Measurements from ENCODE around the gene PDE4D.
A peak's percentile ranks its signal among the peaks of the same experiment; 100 is the strongest.

Gene PDE4D

GRCh38 chr5:59838067-59838466 is 55.5 kb downstream of the PDE4D start:
- no peaks in the 10 kb centered on the region for H3K36me3 ChIP-seq (ENCODE audit: insufficient read depth, low read length)
- no peak overlapping the region for H3K4me3 ChIP-seq (ENCODE audit: low read length)
- H3K9me3 ChIP-seq (replicated peaks; ENCODE audit: low read length) = no peaks in the 10 kb centered on the region
- no peak overlapping the region for H3K9ac ChIP-seq (ENCODE audit: low read depth, low read length)
- H3K27me3 ChIP-seq (ENCODE audit: control insufficient read depth, insufficient read depth, low read length) = no peaks in the 10 kb centered on the region
- no peak overlapping the region for H3K4me2 ChIP-seq (ENCODE audit: low read length)
- H3K4me1 ChIP-seq (ENCODE audit: control insufficient read depth, insufficient read depth, low read length) = peaks cover 22% of the 10 kb centered on the region

DNA sequence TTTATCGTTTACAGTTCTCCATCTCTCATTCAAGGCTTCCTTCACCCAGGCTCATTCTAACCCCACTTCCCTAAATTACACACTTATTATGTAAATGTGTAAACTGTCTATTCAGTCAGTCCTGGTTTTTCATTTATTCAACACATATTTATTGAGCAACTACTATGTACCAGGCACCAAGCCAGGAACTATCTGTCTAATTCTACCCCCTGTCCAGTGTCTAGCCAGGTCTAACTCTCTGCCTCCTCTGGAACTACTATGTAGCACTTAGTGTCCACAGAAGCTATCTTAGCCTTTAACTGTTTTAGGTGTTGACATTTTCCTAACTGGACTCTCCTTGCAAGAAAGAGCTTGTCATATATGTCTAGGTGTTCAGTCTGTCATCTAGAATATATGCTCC is 56.5 kb downstream of the PDE4D start:
- no peaks in the 10 kb centered on the region for H3K36me3 ChIP-seq (ENCODE audit: insufficient read depth, low read length)
- H3K9ac ChIP-seq (ENCODE audit: low read depth, low read length) = no peak overlapping the region
- H3K4me3 ChIP-seq (ENCODE audit: low read length) = no peak overlapping the region
- H3K9me3 ChIP-seq (replicated peaks; ENCODE audit: low read length) = no peaks in the 10 kb centered on the region
- no peaks in the 10 kb centered on the region for H3K27me3 ChIP-seq (ENCODE audit: control insufficient read depth, insufficient read depth, low read length)
- H3K4me1 ChIP-seq (ENCODE audit: control insufficient read depth, insufficient read depth, low read length) = peaks cover 21% of the 10 kb centered on the region
- H3K4me2 ChIP-seq (ENCODE audit: low read length) = no peak overlapping the region

GRCh38 chr5:59835800-59836199 is 57.7 kb downstream of the PDE4D start:
- H3K27me3 ChIP-seq (ENCODE audit: control insufficient read depth, insufficient read depth, low read length) = no peaks in the 10 kb centered on the region
- no peak overlapping the region for H3K9ac ChIP-seq (ENCODE audit: low read depth, low read length)
- H3K4me3 ChIP-seq (ENCODE audit: low read length) = no peak overlapping the region
- H3K4me1 ChIP-seq (ENCODE audit: control insufficient read depth, insufficient read depth, low read length) = peaks cover 29% of the 10 kb centered on the region
- H3K36me3 ChIP-seq (ENCODE audit: insufficient read depth, low read length) = no peaks in the 10 kb centered on the region
- H3K4me2 ChIP-seq (ENCODE audit: low read length) = no peak overlapping the region
- H3K9me3 ChIP-seq (replicated peaks; ENCODE audit: low read length) = no peaks in the 10 kb centered on the region

DNA sequence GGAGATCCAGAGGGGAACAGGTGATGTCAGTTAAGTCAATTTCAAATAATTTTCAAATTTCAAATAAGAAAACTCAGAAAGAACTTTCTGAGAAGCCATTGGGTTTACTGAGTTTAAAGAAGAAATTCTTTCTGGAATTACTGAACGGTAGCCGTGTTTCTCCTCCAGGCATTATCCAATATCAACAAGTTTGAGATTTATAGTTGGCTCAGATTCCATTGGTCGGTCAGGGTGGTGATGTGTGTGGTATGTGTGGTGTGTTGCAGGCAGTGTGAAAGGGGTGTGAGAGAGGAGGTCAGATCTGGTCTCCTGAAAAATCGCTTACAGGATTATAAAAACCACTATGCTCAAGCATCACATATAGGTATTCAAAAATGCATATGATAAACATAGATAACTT is 60.1 kb downstream of the PDE4D start:
- H3K9me3 ChIP-seq (replicated peaks; ENCODE audit: low read length) = no peaks in the 10 kb centered on the region
- H3K27me3 ChIP-seq (ENCODE audit: control insufficient read depth, insufficient read depth, low read length) = no peaks in the 10 kb centered on the region
- no peak overlapping the region for H3K9ac ChIP-seq (ENCODE audit: low read depth, low read length)
- peaks cover 36% of the 10 kb centered on the region for H3K4me1 ChIP-seq (ENCODE audit: control insufficient read depth, insufficient read depth, low read length)
- H3K36me3 ChIP-seq (ENCODE audit: insufficient read depth, low read length) = no peaks in the 10 kb centered on the region
- H3K4me2 ChIP-seq (ENCODE audit: low read length) = no peak overlapping the region
- no peak overlapping the region for H3K4me3 ChIP-seq (ENCODE audit: low read length)

- no peak overlapping the region for H3K4me3 ChIP-seq (ENCODE audit: low read length)
- H3K9ac ChIP-seq (ENCODE audit: low read depth, low read length) = no peak overlapping the region
- H3K36me3 ChIP-seq (ENCODE audit: insufficient read depth, low read length) = no peaks in the 10 kb centered on the region
- H3K4me2 ChIP-seq (ENCODE audit: low read length) = no peak overlapping the region
- H3K4me1 ChIP-seq (ENCODE audit: control insufficient read depth, insufficient read depth, low read length) = peaks cover 38% of the 10 kb centered on the region
- H3K27me3 ChIP-seq (ENCODE audit: control insufficient read depth, insufficient read depth, low read length) = no peaks in the 10 kb centered on the region
- no peaks in the 10 kb centered on the region for H3K9me3 ChIP-seq (replicated peaks; ENCODE audit: low read length)
Measured at GRCh38 chr5:59832577-59833301, 60.8 kb downstream of the PDE4D start.

DNA sequence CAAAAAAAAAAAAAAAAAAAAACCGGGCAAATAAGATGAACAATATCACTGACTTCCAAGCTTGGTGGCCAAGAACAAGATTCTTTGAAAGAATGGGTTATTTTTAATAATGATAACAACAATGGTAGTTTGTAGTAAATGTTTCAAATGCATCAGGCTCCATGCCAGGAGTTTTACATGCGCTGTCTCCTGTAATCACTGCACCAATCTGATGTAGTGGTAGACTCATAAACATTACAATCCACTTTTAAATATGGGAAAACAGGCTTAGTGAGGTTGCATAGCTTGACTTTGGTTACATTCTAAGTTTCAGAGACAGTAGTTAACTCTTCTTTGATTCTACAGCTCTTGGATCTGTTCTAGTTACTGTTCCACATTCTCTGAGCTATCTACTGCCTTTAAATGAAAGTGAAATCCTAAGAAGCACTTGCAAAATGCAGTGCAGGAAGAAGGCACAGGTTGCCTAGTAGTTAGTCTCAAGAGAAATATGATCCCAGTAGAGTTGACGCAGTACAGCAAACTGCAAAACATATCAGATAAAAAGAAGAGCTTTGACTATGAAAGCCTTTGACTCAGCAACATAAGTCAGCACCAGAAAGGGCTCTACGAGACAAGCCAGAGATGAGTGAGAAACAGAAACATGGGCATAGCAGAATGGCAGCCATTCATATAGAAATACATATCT is 62.1 kb downstream of the PDE4D start:
- Histone ChIP-seq H3K36me3 (ENCODE audit: insufficient read depth, low read length) (no peaks in the 10 kb centered on the region), H3K27me3 (ENCODE audit: control insufficient read depth, insufficient read depth, low read length) (no peaks in the 10 kb centered on the region), H3K4me2 (ENCODE audit: low read length) (no peak overlapping the region), H3K4me3 (ENCODE audit: low read length) (no peak overlapping the region), H3K4me1 (ENCODE audit: control insufficient read depth, insufficient read depth, low read length) (peaks cover 38% of the 10 kb centered on the region), H3K9me3 (replicated peaks; ENCODE audit: low read length) (no peaks in the 10 kb centered on the region), H3K9ac (ENCODE audit: low read depth, low read length) (no peak overlapping the region)

DNA sequence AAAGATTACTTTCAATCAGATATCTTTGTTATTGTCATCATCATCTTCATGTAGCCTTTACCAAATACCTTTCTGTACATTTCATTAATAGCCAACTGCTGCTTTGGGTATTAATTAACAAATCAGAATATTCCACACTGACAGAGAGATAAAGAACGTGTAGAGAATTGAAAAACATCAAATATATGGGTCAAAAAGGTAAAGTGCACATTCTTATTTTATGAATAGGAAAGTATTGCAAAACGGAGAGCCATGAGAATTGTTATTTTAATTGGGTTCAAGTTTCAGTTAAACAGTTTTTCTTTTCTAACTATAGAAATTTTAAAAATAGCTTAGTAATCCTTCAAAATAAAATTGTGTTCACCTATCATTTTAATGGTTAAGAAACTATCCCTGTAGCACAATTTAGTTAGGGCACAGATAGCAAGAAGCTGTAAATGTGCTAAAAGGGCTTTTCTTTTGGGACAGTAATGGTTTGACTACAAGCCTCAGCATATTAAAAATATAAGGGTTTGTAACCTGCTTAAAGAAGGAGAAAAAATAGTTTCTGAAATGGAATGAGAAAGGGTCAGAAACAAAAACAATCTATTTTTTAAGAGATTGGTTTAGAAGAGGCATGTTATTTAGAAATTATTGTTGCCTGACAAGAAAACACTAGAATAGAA is 62.9 kb downstream of the PDE4D start:
- Histone ChIP-seq H3K4me2 (ENCODE audit: low read length) (no peak overlapping the region), H3K27me3 (ENCODE audit: control insufficient read depth, insufficient read depth, low read length) (no peaks in the 10 kb centered on the region), H3K4me3 (ENCODE audit: low read length) (no peak overlapping the region), H3K9ac (ENCODE audit: low read depth, low read length) (no peak overlapping the region), H3K36me3 (ENCODE audit: insufficient read depth, low read length) (no peaks in the 10 kb centered on the region), H3K4me1 (ENCODE audit: control insufficient read depth, insufficient read depth, low read length) (peaks cover 38% of the 10 kb centered on the region), H3K9me3 (replicated peaks; ENCODE audit: low read length) (no peaks in the 10 kb centered on the region)

DNA sequence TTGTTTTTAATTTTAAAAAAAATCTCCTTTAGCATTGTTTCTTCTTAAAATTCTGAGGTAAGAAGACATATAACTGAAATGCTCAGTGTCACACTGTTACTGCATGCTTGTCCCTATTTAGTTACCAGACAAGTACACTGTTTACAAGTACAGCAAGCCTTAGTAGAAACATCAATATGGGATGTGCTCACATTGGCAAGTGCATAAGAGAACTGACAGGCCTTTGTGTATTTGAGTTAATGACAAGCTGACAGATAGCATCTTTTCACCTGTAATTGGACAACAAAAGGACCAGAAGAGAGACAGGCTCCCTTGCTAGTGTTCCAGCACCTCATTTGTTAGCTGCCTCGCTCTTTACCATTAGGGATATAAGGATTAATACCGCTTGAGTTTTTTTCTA is 63.6 kb downstream of the PDE4D start:
- Histone ChIP-seq H3K4me2 (ENCODE audit: low read length) (no peak overlapping the region), H3K36me3 (ENCODE audit: insufficient read depth, low read length) (no peaks in the 10 kb centered on the region), H3K9ac (ENCODE audit: low read depth, low read length) (peak overlapping the region; percentile 7), H3K27me3 (ENCODE audit: control insufficient read depth, insufficient read depth, low read length) (no peaks in the 10 kb centered on the region), H3K4me3 (ENCODE audit: low read length) (no peak overlapping the region), H3K9me3 (replicated peaks; ENCODE audit: low read length) (no peaks in the 10 kb centered on the region), H3K4me1 (ENCODE audit: control insufficient read depth, insufficient read depth, low read length) (peaks cover 38% of the 10 kb centered on the region)

GRCh38 chr5:59829386-59829785 is 64.1 kb downstream of the PDE4D start:
- Histone ChIP-seq H3K4me3 (ENCODE audit: low read length) (no peak overlapping the region), H3K27me3 (ENCODE audit: control insufficient read depth, insufficient read depth, low read length) (no peaks in the 10 kb centered on the region), H3K9ac (ENCODE audit: low read depth, low read length) (peak overlapping the region; percentile 37), H3K9me3 (replicated peaks; ENCODE audit: low read length) (no peaks in the 10 kb centered on the region), H3K4me1 (ENCODE audit: control insufficient read depth, insufficient read depth, low read length) (peaks cover 38% of the 10 kb centered on the region), H3K4me2 (ENCODE audit: low read length) (peak overlapping the region; percentile 22), H3K36me3 (ENCODE audit: insufficient read depth, low read length) (no peaks in the 10 kb centered on the region)

GRCh38 chr5:59828623-59829022 is 64.9 kb downstream of the PDE4D start:
- Histone ChIP-seq H3K9me3 (replicated peaks; ENCODE audit: low read length) (no peaks in the 10 kb centered on the region), H3K9ac (ENCODE audit: low read depth, low read length) (no peak overlapping the region), H3K27me3 (ENCODE audit: control insufficient read depth, insufficient read depth, low read length) (no peaks in the 10 kb centered on the region), H3K36me3 (ENCODE audit: insufficient read depth, low read length) (no peaks in the 10 kb centered on the region), H3K4me1 (ENCODE audit: control insufficient read depth, insufficient read depth, low read length) (peaks cover 37% of the 10 kb centered on the region), H3K4me2 (ENCODE audit: low read length) (no peak overlapping the region), H3K4me3 (ENCODE audit: low read length) (no peak overlapping the region)

DNA sequence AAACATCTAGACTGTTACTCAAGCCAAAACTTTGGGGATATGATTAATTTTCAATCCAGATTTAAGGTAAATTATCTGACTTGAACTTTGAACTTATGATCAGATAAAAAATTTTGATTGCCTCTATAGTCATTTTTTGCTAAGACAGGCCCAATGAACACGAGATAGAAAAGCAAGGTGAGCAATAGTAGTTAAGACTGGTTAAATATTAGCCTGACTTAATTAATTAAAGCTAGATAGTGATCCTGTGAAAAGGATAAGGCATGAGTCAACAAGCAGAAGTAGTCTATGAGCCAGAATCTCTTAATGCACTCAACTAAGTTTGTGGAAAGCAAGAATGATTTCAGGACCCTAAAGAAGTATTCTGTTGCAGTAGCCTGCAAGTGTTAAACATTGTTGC is 66.5 kb downstream of the PDE4D start:
- H3K4me1 ChIP-seq (ENCODE audit: control insufficient read depth, insufficient read depth, low read length) = peaks cover 28% of the 10 kb centered on the region
- H3K36me3 ChIP-seq (ENCODE audit: insufficient read depth, low read length) = no peaks in the 10 kb centered on the region
- no peak overlapping the region for H3K4me2 ChIP-seq (ENCODE audit: low read length)
- H3K27me3 ChIP-seq (ENCODE audit: control insufficient read depth, insufficient read depth, low read length) = no peaks in the 10 kb centered on the region
- no peaks in the 10 kb centered on the region for H3K9me3 ChIP-seq (replicated peaks; ENCODE audit: low read length)
- H3K4me3 ChIP-seq (ENCODE audit: low read length) = no peak overlapping the region
- H3K9ac ChIP-seq (ENCODE audit: low read depth, low read length) = no peak overlapping the region

Data from skeletal muscle satellite cell (primary cell).